Superior temporal gyrus (tissue), 1 donor: Measurements from ENCODE around the gene HLCS.

Experiments
- DNase-seq: peaks from one replicate; pipeline ENCODE4 v3.0.0-alpha.2; 2016; ENCODE audit errors: extremely low spot score

Gene HLCS

DNA sequence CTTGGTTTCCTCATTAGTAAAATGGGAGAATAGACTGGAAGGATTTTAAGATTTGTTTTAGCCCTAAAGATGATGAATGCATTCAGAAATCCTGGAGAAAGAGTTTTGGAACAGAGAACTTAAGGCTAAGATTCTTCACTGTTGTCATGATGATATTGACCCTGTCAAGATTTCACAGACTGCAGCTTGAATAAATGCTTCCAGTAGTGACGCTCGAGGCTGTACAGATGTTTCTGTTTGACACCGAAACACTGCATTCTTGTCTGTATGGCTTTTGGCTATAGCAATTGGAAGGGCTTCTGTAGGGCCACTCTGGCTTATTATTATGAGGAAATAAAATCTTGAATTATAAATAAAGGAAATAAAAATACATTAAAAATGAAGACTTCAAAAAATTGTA lies 241.8 kb downstream of the HLCS start:
- DNase-seq = no peak

DNA sequence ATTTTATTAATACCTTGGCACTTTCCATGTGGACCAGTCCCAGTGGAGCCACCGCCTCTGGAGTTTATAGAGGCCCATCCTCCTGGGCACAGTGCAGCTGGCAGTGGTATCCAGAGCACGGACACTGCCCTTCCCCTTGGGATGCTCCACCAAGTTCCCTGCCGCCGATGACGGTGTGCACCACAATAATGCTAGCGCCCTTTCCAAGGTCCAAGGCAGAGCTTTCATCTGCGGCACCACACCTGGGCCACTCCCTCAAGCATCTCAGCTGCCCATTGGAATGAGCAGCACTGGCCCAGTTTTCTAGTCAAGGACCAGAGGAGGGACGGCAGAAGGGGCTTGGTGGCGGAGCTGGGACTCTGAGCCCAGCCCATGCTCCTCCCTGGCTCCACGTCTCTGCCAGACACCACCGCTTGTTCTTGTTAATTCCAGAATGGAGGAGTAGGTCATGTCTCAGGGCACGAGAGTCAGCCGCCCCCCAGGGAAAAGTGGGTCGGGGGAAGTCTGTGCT lies 243.0 kb downstream of the HLCS start:
- DNase-seq = no peak

DNA sequence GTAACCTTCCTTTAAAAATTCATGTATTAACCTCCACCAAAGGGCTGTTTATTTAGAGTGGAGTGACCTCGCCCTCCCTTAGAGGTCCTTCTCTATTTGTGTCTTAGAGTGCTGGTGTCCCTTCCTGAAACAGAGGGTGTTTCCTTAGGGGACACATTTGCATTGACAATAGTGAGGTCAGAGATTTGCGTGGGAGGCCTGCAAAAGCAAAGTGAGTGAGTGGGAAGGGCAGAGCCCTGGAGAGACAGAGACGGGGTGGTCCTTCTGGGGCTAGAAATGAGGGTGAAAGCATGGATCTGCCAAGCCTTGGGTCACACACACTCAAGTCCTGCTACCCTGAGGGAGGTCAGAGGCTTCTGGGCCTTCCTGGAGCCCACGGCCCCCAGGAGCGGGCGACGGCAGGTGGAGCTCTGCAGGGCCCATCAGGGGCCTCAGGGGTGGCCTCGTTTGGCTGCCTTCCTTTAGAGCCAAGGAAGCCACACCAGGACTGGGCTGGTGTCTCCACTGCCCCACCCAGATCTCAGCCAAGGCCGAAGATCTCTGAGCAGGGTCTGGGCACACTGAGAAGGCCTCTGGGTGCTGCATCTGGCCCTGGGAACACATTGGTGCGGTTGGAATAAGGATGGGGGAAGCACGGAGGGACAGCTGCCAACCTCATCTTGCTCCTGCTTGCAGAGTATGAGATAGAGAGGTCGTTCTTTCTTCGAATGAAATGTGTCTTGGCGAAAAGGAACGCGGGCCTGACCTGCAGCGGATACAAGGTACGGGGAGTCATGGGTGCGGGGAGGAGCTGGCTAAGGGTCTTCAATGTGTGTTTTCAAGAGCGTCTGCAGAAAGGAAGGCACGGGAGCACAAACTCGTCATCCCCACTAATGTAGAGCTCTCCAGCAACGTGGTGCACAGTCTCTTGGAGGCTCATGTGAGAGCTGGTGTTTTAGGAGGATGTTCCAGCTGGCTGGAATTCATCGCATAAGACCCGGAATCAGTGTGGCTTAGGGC lies 243.8 kb downstream of the HLCS start:
- no peak for DNase-seq

DNA sequence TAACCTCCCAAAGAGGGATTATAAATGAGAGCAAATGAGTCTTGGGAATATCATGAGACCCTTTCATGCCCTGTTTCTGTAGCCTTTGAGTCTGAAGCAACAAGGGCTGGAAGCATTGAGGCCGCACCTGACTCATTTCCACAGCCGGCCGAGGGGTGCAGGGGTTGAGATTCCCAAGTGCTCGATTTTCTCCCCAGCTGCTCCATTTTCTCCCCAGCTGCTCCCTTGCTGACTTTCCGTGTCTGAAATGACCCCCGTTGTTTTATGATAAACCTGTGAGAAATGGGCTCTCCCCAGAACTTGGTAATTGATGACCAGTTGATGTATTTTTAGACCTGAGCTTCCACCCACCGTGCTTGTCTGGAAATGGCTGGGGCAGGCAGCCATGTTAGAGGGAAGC lies 244.7 kb downstream of the HLCS start:
- no peak for DNase-seq

DNA sequence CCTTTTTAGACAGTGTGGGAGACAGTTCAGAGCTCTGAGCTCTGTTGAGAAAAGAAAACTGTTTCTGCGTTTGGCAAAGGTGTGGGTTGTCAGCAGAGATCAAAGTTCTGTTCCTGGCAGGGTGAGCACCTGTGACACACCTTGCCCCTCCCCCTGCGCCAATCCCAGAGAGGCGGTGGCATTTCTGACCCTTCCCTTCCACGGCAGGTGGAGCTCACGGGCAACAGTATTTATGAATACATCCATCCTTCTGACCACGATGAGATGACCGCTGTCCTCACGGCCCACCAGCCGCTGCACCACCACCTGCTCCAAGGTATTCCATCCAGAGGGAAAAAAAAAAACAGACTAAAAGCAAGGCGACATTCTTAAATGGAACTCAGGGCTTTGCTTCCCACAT lies 246.9 kb downstream of the HLCS start:
- DNase-seq = no peak

DNA sequence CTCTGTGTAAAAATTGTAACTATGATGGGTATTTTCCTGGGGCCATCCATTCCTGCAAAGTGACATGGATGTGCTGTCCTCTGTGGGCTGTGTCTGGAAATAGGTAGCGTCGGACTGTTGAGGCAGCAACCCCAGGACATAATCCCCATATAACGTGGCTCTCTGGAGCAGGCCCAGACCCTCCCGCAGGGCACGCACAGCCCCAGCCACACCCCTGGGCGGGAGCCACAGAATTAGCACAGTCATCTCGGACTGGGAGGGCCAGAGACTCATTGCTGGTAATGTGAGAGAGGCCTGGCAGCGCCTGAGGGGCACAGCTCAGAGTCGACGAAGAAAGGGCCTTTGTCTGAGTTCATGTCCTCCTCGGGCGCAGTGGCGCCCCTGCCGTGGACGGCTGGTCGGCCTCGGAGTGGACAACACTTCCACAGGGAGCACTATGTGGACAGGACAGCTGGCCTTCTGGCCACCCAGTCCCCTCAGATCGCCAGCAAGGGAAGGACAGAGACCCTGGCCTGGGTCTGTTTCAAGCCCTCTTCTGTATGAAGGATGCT lies 247.4 kb downstream of the HLCS start:
- DNase-seq = peak; percentile 80

DNA sequence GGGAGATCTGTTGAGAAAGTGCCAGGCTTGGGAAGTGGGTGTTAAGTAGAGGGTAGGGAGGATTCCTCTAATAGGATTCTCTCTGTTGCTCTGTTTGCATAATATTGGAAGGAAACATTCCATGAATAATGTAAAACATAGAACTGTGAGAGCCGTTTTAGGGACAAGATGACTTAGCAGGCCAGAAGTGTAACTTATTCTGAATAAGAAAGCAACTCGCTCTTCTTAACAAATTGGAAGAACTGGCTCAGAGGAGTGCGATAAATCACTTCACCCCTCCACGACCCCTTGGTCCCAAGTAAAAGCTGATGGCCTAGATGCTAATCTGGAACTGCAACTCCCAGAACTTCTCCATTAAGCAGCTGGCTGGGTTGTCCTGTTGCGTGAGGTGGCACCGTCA lies 248.5 kb downstream of the HLCS start:
- DNase-seq = no peak

DNA sequence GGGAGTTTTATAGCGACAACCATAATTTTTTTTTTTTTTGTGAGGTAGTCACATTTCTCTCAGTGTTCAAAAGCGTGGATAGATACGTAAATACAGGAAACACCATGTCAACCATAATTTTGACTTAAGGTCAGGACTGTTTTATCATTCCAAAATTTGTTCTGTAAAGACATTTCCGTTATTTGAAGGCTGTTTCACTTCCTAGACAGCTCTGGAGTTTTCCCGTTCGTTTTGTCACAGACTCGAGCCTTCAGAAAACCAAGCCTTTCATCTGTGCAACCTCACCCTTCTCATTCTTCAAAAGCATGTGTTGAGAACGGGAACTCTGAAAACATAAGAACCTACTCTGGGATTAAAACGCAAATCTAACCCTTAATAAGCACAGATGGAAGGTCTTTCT lies 249.6 kb downstream of the HLCS start:
- no peak for DNase-seq

DNA sequence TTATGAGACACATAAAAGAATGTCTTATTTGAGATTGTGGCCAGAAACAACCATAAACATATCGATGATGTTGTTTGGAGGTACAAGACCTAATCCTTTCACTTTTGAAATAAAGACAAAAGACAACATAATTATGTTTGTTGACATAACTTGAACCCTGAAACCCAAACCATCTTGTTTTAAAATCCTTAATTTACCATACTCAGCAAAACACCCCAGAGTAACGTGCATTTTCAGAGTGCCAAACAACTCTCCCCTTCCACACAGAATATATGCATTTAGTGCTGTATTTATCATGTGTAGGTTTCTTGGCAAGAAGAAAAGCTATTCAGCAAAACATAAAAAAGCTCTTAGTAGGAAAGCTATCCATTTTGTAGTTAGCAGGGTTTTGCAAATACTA lies 250.1 kb downstream of the HLCS start:
- DNase-seq = no peak

DNA sequence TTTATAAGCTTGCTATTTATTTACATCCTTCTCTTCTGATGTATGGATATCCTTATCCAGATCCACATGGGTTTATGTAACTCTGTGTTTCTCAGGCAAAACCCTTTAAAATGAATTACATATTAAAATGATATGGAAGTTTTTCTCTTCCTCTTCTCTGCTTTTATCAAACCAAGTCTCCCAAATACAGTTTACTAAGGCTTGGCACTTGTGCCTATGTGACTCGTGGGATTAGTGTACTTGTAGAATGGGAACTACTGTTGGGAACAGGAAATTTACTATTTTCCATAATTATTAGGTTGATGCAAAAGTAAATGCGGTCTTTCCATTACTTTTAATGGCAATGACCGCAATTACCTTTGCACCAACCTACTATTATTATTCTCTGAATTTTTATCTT lies 252.7 kb downstream of the HLCS start:
- DNase-seq = no peak

DNA sequence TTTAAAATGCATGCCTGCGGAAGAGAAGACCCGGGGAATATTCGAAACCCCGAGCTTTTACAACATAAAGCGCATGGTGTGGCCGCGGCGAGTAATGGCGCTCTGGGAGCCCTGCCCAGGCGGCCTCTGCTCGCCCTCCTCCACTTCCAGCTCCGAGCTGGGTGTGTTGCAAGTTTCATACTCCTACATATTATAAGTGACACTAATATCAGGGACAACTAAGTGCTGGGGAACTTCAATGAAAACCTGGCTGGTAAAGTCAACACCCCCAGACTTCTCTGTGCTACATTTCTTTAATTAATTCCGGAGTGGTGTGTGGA lies 255.8 kb downstream of the HLCS start:
- DNase-seq = no peak

DNA sequence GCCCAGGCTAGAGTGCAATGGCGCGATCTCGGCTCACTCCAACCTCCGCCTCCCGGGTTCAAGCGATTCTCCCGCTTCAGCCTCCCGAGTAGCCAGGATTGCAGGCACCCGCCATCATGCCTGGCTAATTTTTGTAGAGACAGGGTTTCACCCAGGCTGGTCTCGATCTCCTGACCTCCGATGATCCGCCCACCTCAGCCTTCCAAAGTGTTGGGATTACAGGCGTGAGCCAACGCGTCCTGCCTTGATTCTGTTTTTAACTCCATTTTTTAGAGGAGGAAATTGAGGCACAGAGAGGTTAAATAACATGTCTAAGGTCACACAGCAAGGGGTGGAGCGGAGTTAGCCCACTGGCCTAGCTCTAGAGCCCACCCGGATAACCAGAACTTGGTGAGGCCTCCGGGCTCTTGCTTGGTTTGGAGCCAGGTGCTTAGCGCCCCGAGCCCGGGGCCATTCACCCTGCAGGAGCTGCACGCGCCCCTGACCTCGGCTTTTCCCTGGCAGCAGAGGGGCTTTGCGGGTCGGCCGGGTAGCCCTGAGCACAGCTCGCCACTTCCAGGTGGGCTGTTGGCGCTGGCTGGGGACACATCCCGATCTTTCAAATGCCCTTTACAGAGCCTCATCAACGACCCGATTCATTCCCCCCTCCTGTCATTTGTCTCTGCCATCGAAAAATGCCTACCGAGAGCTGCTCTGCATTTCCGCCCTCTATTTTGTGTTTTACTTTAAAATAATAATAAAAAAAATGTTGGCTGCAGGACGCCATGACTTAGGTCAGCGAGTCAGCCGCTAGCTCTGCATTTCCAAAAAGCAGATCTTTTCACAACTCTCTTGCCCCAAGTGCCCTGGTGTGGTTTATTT lies 256.4 kb downstream of the HLCS start:
- no peak for DNase-seq

DNA sequence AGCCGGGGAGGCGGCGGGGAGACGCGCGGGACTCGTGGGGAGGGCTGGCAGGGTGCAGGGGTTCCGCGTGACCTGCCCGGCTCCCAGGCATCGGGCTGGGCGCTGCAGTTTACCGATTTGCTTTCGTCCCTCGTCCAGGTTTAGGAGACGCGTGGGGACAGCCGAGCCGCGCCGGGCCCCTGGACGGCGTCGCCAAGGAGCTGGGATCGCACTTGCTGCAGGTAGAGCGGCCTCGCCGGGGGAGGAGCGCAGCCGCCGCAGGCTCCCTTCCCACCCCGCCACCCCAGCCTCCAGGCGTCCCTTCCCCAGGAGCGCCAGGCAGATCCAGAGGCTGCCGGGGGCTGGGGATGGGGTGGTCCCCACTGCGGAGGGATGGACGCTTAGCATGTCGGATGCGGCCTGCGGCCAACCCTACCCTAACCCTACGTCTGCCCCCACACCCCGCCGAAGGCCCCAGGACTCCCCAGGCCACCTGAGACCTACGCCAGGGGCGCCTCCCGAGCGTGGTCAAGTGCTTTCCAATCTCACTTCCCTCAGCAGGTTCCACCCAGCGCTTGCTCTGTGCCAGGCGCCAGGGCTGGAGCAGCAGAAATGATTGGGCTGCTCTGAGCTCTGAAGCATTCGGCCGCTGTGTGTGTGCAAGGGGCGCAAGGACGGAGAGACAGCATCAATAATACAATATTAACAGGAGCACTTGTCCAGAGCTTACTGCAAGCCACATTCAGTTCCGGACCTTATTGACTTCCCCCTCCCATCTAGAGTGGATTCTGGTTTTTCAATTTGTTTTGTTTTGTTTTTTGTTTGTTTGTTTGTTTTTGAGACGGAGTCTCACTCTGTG lies 257.2 kb downstream of the HLCS start:
- DNase-seq = no peak

DNA sequence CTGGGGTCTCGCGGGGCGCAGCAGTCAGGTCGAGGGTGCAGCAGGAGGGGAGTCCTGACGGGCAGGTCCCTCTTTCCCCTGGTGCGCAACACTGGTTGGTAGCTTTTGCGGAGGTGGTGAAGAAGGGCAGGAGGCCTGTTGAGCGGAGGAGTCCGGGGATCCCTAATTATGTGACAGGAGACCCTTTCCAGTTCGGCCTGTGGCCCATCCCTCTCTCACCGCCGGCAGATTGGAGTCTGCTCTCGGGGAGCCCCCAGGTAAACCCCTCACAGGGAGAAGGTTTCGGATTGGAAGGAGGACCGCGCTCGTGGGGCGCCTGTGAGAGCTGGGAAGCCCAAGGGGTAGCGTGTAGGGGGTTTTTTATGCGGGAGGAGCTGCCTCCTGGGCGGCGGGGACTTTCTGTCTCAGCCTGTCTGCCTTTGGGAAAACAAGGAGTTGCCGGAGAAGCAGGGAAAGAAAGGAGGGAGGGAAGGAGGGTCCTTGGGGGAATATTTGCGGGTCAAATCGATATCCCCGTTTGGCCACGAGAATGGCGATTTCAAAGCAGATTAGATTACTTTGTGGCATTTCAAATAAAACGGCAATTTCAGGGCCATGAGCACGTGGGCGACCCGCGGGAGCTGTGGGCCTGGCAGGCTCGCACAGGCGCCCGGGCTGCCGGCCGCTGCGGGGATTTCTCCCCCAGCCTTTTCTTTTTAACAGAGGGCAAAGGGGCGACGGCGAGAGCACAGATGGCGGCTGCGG lies 258.0 kb downstream of the HLCS start:
- no peak for DNase-seq

DNA sequence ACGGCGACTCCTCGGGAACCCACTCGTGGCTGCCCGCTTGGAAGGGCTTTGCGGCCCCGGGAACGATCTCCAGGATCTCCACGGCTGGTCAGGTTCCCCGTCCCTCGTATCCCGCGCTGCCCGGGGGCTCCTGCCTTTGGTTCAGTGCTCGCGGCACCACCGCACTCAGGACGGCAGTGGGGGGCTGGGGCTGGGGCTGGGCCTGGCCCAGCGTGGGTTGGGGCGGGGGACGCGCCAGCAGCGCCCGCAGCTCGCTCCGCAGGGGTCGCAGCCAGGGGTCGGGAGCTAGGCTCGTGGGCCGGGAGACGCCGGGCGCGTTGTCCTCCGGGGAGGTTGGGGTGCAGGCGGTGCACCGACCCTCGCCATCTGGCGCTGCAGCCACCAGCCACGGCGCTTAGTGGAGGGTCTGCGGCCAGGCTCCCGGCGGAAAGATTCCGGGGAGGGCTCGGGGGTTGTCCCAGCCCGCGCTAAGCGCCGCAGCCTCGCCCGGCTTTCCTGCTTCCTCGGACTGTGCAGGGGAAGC lies 258.6 kb downstream of the HLCS start:
- no peak for DNase-seq

DNA sequence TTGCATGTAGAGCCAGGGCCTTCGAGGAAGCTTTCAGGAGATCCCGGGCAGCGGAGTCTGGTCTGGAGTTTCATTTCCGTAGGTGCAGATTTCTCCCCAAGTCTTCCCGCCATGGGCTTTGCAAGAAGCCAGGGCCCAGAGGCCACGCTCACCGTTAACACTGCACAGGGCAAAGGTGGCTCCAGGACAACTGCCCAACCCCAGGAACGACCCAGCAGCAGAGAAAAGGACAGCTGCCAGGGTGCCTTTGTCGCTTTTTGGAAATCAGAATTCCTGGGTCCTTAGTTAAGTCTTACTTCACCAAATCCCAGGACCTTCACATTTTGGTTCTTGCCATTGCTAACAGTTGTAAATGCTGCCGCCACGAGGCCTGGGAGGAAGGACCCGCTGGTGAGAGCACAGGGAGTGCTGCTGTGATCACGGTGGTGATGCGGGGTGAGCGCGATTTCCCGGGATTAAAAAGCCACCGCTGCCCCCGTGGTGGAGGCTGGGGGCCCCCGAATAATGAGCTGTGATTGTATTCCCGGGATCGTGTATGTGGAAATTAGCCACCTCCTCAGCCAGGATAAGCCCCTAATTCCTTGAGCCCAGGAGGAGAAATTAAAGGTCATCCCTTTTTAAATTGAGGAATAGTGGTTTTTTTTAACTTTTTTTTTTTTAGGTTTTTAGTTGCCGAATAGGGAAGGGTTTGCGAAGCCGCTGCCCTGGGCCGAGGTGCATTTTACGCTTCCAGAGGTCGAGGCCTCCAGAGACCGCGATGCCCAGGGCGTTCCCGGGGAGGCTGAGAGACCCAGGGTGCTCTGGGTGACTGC lies 259.3 kb downstream of the HLCS start:
- no peak for DNase-seq

DNA sequence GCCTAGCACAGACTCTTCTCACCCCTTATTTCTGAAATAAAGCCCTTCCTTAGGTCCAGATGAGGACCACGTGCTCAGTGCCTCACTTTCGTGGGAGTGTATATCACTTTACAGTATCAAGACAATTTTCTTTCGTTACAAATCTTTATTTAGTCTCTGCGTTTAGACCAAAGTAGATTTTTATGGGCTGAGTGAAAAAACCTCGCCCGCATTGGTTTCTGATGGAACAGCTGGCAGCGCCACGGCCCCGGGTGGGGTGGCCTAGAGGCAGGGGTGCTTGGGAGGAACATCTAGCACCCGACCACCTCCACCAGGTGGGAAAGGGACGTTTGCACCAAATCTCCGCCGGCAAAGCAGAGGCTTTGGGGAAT lies 260.0 kb downstream of the HLCS start:
- no peak for DNase-seq

DNA sequence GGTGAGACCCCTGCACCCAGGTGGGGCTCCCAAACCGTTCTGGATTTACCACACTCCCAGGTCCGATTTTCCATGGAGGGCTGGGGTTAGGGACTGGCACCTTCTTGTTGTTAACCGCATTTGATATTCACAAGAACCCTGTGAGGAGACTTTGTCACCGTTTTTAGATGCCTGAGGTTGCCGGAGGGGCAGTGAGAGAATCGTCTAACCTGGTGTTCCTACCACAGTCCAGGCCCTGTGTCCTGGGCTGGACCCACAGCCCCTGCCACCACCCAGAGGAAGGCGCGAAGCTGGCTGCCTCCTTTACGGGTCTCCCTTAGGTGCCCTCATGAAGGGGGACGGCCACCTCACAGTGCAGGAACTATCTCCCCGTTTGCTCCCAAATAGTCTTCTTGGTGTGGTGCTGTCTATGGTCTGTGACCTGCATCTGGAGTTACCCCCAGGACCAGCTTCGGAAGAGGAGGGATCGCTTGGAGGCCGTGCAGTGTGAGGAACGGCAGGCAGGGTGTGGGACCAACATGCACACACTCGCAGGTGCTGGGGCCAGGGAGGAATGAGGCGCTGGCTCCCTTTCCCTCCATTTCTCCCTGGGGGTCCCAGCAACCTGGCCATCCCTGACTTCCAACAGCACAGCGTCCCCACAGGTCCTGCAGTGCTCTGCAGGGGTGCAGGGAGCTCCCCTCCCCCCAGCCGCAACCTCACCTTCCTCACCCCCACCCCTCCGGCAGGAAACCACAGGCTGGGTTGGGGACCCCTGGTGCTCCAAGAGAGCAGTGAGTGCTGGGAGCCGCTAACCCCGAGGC lies 260.6 kb downstream of the HLCS start:
- DNase-seq = no peak
